PC-3 (cell line): ENCODE measurements around the gene AK8.

Source experiments
- CTCF ChIP-seq: fragments of 300-600 bp; sonication (generic); conservative IDR thresholded peaks from 2 replicates; pipeline ENCODE4 v1.5.1; 2017; ENCODE audit warnings: antibody characterized with exemption, low read depth, mild to moderate bottlenecking, low read length
- EZH2 ChIP-seq: fragments of 300-600 bp; sonication (generic); IDR thresholded peaks from one replicate; pipeline ENCODE4 v1.6.1; 2017; ENCODE audit warnings: antibody characterized with exemption, mild to moderate bottlenecking, low read length; ENCODE audit not compliant: unreplicated experiment

DNA sequence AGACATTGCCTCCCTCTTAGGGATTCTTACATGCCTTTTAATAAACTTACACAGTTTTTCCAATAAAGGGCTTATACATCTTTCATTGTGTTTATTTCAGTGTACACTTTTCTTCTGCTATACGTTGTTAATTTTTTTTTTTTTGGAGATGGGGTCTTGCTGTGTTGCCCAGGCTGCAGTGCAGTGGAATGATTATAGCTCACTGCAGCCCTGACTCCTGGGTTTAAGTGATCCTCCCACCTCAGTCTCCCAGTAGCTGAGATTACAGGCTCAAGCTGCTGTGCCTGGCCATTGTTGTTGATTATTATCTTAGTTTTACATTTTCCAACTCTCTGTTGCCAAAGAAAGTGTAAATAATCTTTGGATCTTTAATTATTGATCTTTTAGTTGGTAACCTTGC lies 118.0 kb downstream of the AK8 start:
- TF ChIP-seq CTCF (no peak), EZH2 (no peak)
